ENCODE measurements around the gene FNDC10. TPM values are rescaled to one million over a fixed set of nuclear protein-coding genes. Genes with fewer than 3 reads are reported as not detected.
A peak's percentile ranks its signal among the peaks of the same experiment; 100 is the strongest.

FNDC10 gene
- total and polyA plus RNA-seq, 2 experiments from 2014 or later = 3.1 to 9.8 TPM

DNA sequence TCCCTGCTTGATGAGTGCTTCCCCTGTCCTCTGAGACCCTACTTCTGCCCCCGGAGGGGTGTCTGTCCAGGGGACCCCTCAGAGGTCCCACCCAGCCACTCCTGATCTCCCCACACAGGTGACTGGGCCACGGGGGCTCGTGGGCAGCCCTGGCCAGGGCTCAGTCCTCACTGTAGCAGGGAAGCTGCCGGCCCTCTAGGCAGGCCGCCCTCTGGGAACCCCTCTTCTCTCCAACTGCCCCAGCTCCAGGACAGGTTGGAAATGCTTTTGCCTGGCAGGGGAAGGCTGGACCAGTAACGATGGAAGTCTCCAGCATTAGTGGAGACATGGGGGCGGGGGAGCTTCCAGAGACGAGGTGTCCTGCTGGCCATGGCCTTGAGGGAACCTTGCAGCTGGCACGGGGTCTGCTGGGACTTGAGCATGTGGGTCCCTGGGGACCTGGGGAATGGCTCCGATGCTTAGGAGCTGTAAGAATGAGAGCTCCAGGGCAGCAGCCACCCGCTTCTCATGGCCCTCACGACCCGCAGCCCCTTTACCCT lies 3.1 kb upstream of the FNDC10 start:
- H3K36me3 ChIP-seq (ENCODE audit: low read depth) = no peaks in the 10 kb centered on the region
- WGBS, 2 experiments (ENCODE audit: low coverage in 1 of 2, low lambda C conversion rate in 2 of 2, missing lambda C conversion rate in 2 of 2) = 50 to 61% methylated on average over 13 of the region's 13 CpGs
- no peaks in the 10 kb centered on the region for H4K20me1 ChIP-seq (ENCODE audit: insufficient read depth)
- H3K27ac ChIP-seq = no peak overlapping the region
- no peak overlapping the region for H3K4me2 ChIP-seq (ENCODE audit: unreplicated experiment)
- no peak overlapping the region for H2AFZ ChIP-seq
- H3K79me2 ChIP-seq (ENCODE audit: insufficient read depth) = no peaks in the 10 kb centered on the region
- no peak for TF ChIP-seq EZH2 (IDR thresholded peaks at IDR 0.05; ENCODE audit: insufficient read depth, poor library complexity, severe bottlenecking)
- H3K9ac ChIP-seq = no peak overlapping the region
- in situ Hi-C loops (cut with MboI) = no loop called here
- no peaks in the 10 kb centered on the region for H3K9me3 ChIP-seq (ENCODE audit: low read depth)
- H3K27me3 ChIP-seq (replicated peaks; ENCODE audit: insufficient read depth) = no peaks in the 10 kb centered on the region
- H3K4me3 ChIP-seq = no peak overlapping the region
- 0 out of 2 replicates have a peak, but pooled peaks cover 4% of the 10 kb centered on the region for H3F3A ChIP-seq (ENCODE audit: insufficient read depth)
- H3K4me1 ChIP-seq (ENCODE audit: insufficient read depth) = no peaks in the 10 kb centered on the region
- DNase-seq = no peak
- H3K9me2 ChIP-seq (ENCODE audit: insufficient read depth) = no peaks in the 10 kb centered on the region

DNA sequence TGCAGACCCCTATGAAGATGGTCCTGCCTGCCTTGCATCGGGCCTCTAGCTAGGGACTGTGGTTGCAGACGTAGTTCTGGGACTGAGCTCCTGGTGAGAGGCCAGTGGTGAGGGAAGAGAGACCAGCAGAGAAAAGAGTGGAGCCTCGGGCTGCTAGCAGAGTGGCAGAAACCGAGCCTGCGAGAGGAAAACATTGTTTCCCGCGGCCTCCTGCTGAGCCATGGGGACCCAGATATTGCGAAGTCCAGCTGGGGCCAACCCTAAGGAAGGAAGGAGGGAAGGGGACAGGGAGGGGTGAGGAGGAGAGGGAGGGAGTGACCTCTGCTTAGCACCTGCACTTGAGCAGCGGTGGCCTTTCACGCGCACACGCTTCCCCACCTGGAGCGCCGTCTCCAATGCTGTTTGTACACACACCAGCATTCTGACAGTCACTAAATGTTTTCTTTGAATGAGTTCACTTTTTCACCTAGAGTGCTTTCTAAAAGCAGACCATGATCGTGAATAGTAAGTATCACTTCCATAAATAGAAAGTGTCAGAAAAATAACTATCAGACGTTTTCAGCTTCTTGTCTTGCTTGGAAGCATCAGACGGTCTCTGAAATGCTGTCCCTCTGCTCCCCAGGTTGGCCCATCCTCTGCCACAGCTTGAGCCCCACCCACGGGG lies 2.5 kb upstream of the FNDC10 start:
- H4K20me1 ChIP-seq (ENCODE audit: insufficient read depth) = no peaks in the 10 kb centered on the region
- no peaks in the 10 kb centered on the region for H3K36me3 ChIP-seq (ENCODE audit: low read depth)
- H3K9ac ChIP-seq = no peak overlapping the region
- DNase-seq = no peak
- H3K79me2 ChIP-seq (ENCODE audit: insufficient read depth) = no peaks in the 10 kb centered on the region
- no peaks in the 10 kb centered on the region for H3K9me3 ChIP-seq (ENCODE audit: low read depth)
- H3K27ac ChIP-seq = no peak overlapping the region
- no peaks in the 10 kb centered on the region for H3K4me1 ChIP-seq (ENCODE audit: insufficient read depth)
- TF ChIP-seq EZH2phosphoT487 (IDR thresholded peaks at IDR 0.05; ENCODE audit: insufficient read depth, low read depth) = no peak
- TF ChIP-seq EZH2 (IDR thresholded peaks at IDR 0.05; ENCODE audit: insufficient read depth, poor library complexity, severe bottlenecking) = no peak
- WGBS, 2 experiments (ENCODE audit: low coverage in 1 of 2, low lambda C conversion rate in 2 of 2, missing lambda C conversion rate in 2 of 2) = 61 to 65% methylated on average over 14 to 18 of the region's 18 CpGs
- in situ Hi-C loops (cut with MboI) = no loop called here
- 0 out of 2 replicates have a peak, but pooled peaks cover 4% of the 10 kb centered on the region for H3F3A ChIP-seq (ENCODE audit: insufficient read depth)
- no peaks in the 10 kb centered on the region for H3K9me2 ChIP-seq (ENCODE audit: insufficient read depth)
- H2AFZ ChIP-seq = no peak overlapping the region
- H3K4me2 ChIP-seq (ENCODE audit: unreplicated experiment) = no peak overlapping the region
- no peak overlapping the region for H3K4me3 ChIP-seq
- no peaks in the 10 kb centered on the region for H3K27me3 ChIP-seq (replicated peaks; ENCODE audit: insufficient read depth)

DNA sequence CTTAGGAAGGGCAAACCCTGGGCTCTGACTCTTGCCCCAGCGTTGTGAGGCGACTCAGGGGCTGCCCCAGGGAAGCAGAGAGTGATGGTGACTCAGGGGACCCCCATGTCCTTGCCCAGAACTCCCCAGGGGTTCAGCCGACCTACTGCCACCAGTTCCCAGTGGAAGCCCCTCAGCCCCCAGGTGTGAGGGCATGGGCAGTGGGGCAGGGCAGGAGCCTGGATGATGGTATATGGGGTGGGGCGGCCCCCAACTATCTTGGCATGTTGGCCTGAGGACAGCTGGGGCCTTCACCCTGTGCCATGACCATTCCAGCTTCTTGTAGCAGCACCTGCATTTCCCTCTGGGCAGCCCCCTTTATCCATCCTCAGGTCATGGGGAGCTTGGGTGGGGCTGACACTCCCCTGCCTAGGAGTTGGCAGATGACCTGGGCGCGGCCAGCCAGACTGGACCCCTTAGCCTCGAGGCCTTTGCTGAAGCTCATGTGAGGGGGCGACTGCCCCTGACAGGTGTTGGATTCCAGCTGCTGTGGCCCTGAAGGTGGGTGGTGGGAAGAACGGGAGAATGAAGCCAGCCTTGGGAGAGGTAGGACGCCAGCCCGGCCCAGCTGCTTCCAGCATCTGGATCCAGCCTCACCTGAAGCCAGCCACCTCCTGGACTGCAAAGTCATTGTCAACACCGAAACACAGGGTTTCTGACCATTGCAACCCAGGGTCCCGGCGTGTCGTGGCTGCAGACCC lies 1.8 kb upstream of the FNDC10 start:
- no peaks in the 10 kb centered on the region for H3K4me1 ChIP-seq (ENCODE audit: insufficient read depth)
- in situ Hi-C loops (cut with MboI) = no loop called here
- 91 to 92% methylated on average over 15 of the region's 15 CpGs for WGBS, 2 experiments (ENCODE audit: low coverage in 1 of 2, low lambda C conversion rate in 2 of 2, missing lambda C conversion rate in 2 of 2)

DNA sequence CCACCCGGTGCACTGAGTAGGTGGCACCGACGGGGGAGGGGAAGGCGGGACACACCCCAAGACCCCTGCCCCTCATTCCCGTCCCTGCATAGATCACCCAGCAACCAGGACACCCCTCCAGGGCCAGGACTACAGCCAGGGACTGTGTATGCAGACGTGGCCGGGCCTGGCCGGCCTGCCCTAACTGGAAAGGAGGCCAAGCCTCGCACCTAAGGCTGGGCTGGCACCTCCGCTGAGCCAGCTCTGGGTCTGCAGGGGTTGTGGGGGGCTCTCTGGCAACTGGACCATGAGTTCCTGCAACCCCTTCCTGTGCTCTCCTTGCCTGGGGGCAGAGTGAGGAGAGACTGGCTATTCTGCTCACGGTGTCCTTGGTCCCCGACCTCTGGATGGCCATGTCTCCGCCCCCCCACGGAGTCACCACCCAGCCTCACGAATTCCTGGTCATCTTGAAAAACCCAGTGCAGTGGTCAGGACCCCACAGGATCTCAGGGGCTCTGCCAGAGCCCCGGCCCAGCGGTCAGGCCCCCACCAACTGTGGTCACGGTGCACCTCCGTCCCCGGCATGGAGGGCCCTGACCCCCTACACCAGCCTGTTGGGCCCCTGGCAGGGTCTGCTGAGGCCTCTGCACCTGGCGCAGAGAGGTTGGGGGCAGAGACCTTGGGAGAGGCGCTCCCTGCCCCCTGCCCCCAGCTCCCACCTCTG lies 1.1 kb upstream of the FNDC10 start:
- H3F3A ChIP-seq (ENCODE audit: insufficient read depth) = 0 out of 2 replicates have a peak, but pooled peaks cover 4% of the 10 kb centered on the region
- DNase-seq = no peak
- WGBS, 2 experiments (ENCODE audit: low coverage in 1 of 2, low lambda C conversion rate in 2 of 2, missing lambda C conversion rate in 2 of 2) = 69 to 75% methylated on average over 20 to 21 of the region's 22 CpGs
- H3K9me3 ChIP-seq (ENCODE audit: low read depth) = no peaks in the 10 kb centered on the region
- H2AFZ ChIP-seq = no peak overlapping the region
- H4K20me1 ChIP-seq (ENCODE audit: insufficient read depth) = no peaks in the 10 kb centered on the region
- H3K4me1 ChIP-seq (ENCODE audit: insufficient read depth) = no peaks in the 10 kb centered on the region
- peak overlapping the region; percentile 63; the same call in 1 of the 2 replicates for H3K4me3 ChIP-seq
- H3K9ac ChIP-seq = no peak overlapping the region
- peak overlapping the region; percentile 54 for H3K4me2 ChIP-seq (ENCODE audit: unreplicated experiment)
- H3K27me3 ChIP-seq (replicated peaks; ENCODE audit: insufficient read depth) = peaks cover 8% of the 10 kb centered on the region; the same call in 1 of the 2 replicates
- TF ChIP-seq EZH2phosphoT487 (IDR thresholded peaks at IDR 0.05; ENCODE audit: insufficient read depth, low read depth) (no peak), EZH2 (IDR thresholded peaks at IDR 0.05; ENCODE audit: insufficient read depth, poor library complexity, severe bottlenecking) (no peak)
- no peak overlapping the region for H3K27ac ChIP-seq
- no peaks in the 10 kb centered on the region for H3K9me2 ChIP-seq (ENCODE audit: insufficient read depth)
- H3K79me2 ChIP-seq (ENCODE audit: insufficient read depth) = no peaks in the 10 kb centered on the region
- no peaks in the 10 kb centered on the region for H3K36me3 ChIP-seq (ENCODE audit: low read depth)
- in situ Hi-C loops (cut with MboI) = no loop called here

More for the DNA sequence above, 1.8 kb upstream of the FNDC10 start:
- Histone ChIP-seq H3K4me2 (ENCODE audit: unreplicated experiment) (no peak overlapping the region), H3K36me3 (ENCODE audit: low read depth) (no peaks in the 10 kb centered on the region), H2AFZ (no peak overlapping the region), H3K9me2 (ENCODE audit: insufficient read depth) (no peaks in the 10 kb centered on the region), H3K27me3 (replicated peaks; ENCODE audit: insufficient read depth) (peaks cover under 1% of the 10 kb centered on the region; the same call in 1 of the 2 replicates), H3K27ac (no peak overlapping the region), H4K20me1 (ENCODE audit: insufficient read depth) (no peaks in the 10 kb centered on the region), H3K4me3 (no peak overlapping the region), H3K79me2 (ENCODE audit: insufficient read depth) (no peaks in the 10 kb centered on the region), H3F3A (ENCODE audit: insufficient read depth) (0 out of 2 replicates have a peak, but pooled peaks cover 4% of the 10 kb centered on the region), H3K9ac (no peak overlapping the region), H3K9me3 (ENCODE audit: low read depth) (no peaks in the 10 kb centered on the region)
- no peak for DNase-seq
- no peak for TF ChIP-seq EZH2 (IDR thresholded peaks at IDR 0.05; ENCODE audit: insufficient read depth, poor library complexity, severe bottlenecking)
- no peak for TF ChIP-seq EZH2phosphoT487 (IDR thresholded peaks at IDR 0.05; ENCODE audit: insufficient read depth, low read depth)

Data from GM23248 (cell line).